PC-3 (cell line): ENCODE data around the gene ADGRG1. TPM values are rescaled to one million over a fixed set of nuclear protein-coding genes. Genes with fewer than 3 reads are reported as not detected.

Experiments
- ATAC-seq: fragments of 200-7000 bp; cut with Tn5 transposase; 2 replicates; pipeline ENCODE4 v1.9.1; 2020; ENCODE audit warnings: mild to moderate bottlenecking, moderate library complexity
- BruUV-seq: library from RNA; stranded (reverse); fragments of 400-500 nt; replicated peaks from 2 replicates; lab custom pipeline; 2021; lab: Mats Ljungman, UMichigan
- CTCF ChIA-PET: fragments of 300-600 bp; sonication (Branson Sonifier 250); formaldehyde crosslinking; loops from one replicate; lab custom pipeline; 2022; ENCODE audit warnings: antibody characterized with exemption; lab: Charles Lee
- POLR2A ChIA-PET: fragments of 300-600 bp; sonication (Branson Sonifier 250); formaldehyde crosslinking; loops from one replicate; lab custom pipeline; 2022; ENCODE audit warnings: antibody characterized with exemption; ENCODE audit not compliant: unreplicated experiment; lab: Charles Lee
- DNase-seq: peaks from one replicate; pipeline ENCODE4 v3.0.0-alpha.2; 2015
- H2AFZ ChIP-seq: fragments of 300-600 bp; sonication (generic); 2 replicates; pipeline ENCODE4 v1.6.0; 2016; ENCODE audit warnings: antibody characterized with exemption, low read length
- H3F3A ChIP-seq: fragments of 300-600 bp; sonication (generic); one replicate; pipeline ENCODE4 v1.6.0; 2017; ENCODE audit warnings: antibody characterized with exemption, low read length, control low read depth, mild to moderate bottlenecking; ENCODE audit not compliant: unreplicated experiment
- H3K27ac ChIP-seq: fragments of 300-600 bp; sonication (generic); 2 replicates; pipeline ENCODE4 v1.5.1; 2016; ENCODE audit warnings: mild to moderate bottlenecking, low read length
- H3K27me3 ChIP-seq: fragments of 300-600 bp; sonication (generic); 2 replicates; pipeline ENCODE4 v1.6.1; 2016; ENCODE audit warnings: low read length, mixed read lengths
- H3K36me3 ChIP-seq: fragments of 300-600 bp; sonication (generic); 2 replicates; pipeline ENCODE4 v1.6.1; 2016; ENCODE audit warnings: low read depth, mixed run types, low read length, mixed read lengths
- H3K4me1 ChIP-seq: fragments of 300-600 bp; sonication (generic); 2 replicates; pipeline ENCODE4 v1.5.1; 2016; ENCODE audit warnings: low read length; ENCODE audit not compliant: insufficient read depth
- H3K4me2 ChIP-seq: fragments of 300-600 bp; sonication (generic); 2 replicates; pipeline ENCODE4 v1.6.0; 2016; ENCODE audit warnings: low read length
- H3K4me3 ChIP-seq: fragments of 300-600 bp; sonication (generic); 2 replicates; pipeline ENCODE4 v1.5.1; 2016; ENCODE audit warnings: mild to moderate bottlenecking, low read length, mixed read lengths
- H3K79me2 ChIP-seq: fragments of 300-600 bp; sonication (generic); 2 replicates; pipeline ENCODE4 v1.6.1; 2017; ENCODE audit warnings: low read length, mixed read lengths
- H3K9ac ChIP-seq: fragments of 300-600 bp; sonication (generic); 2 replicates; pipeline ENCODE4 v1.6.0; 2016; ENCODE audit warnings: mild to moderate bottlenecking, low read length
- H3K9me2 ChIP-seq: fragments of 300-600 bp; sonication (generic); replicated peaks from 2 replicates; pipeline ENCODE4 v1.6.1; 2016; ENCODE audit warnings: mixed run types, low read length, mixed read lengths
- H3K9me3 ChIP-seq: fragments of 300-600 bp; sonication (generic); 2 replicates; pipeline ENCODE4 v1.6.1; 2016; ENCODE audit warnings: low read length, mixed read lengths
- H4K20me1 ChIP-seq: fragments of 300-600 bp; sonication (generic); 2 replicates; pipeline ENCODE4 v1.6.1; 2016; ENCODE audit warnings: low read length, mixed read lengths
- CTCF ChIP-seq: fragments of 300-600 bp; sonication (generic); conservative IDR thresholded peaks from 2 replicates; pipeline ENCODE4 v1.5.1; 2017; ENCODE audit warnings: antibody characterized with exemption, low read depth, mild to moderate bottlenecking, low read length
- EZH2 ChIP-seq: fragments of 300-600 bp; sonication (generic); IDR thresholded peaks from one replicate; pipeline ENCODE4 v1.6.1; 2017; ENCODE audit warnings: antibody characterized with exemption, mild to moderate bottlenecking, low read length; ENCODE audit not compliant: unreplicated experiment
- EZH2phosphoT487 ChIP-seq: fragments of 300-600 bp; sonication (generic); IDR thresholded peaks from 2 replicates; pipeline ENCODE4 v1.6.1; 2018; ENCODE audit warnings: mild to moderate bottlenecking, antibody characterized with exemption, low read length, borderline replicate concordance
- intact Hi-C: fragments of 100-400 bp; cut with micrococcal nuclease; formaldehyde crosslinking; loops from 2 replicates; pipeline ENCODE4 v1.9.0; 2023
- total RNA-seq: library from RNA; depleted of rRNA; stranded (reverse); fragments of >200 nt; gene quantifications from 2 replicates; pipeline ENCODE4 v1.2.3, GENCODE V29; 2014

The ADGRG1 gene
- total RNA-seq, 1 experiment from 2014 or later: 33.7 TPM

DNA sequence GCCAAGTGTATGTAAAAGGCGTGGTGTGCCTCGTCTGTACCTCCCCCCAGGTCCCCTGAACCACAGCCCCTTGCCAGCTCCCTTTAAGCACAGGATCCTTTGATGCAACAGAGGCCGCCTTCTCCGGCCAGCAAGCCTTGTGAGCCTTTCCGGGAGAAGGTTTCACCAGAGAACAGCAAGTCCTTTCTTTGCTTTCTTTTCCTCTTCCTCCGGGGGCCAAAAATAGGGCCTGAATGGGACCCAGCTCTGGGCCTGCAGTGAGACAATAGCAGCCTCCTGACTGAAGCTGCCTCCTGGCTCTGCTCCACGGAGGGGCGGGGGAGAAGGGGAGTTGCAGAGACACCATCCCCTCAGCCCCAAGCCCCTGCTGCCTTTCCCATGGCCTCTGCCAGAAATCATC, 9.0 kb downstream of the ADGRG1 start:
- Histone ChIP-seq H3K4me3 (no peak overlapping the region), H2AFZ (no peak overlapping the region), H3K79me2 (peaks cover 20% of the 10 kb centered on the region), H4K20me1 (no peaks in the 10 kb centered on the region), H3K27me3 (no peaks in the 10 kb centered on the region), H3K4me1 (peaks cover 40% of the 10 kb centered on the region), H3K9me2 (no peaks in the 10 kb centered on the region), H3F3A (no peaks in the 10 kb centered on the region), H3K36me3 (no peaks in the 10 kb centered on the region; the same call in 1 of the 2 replicates), H3K4me2 (no peak overlapping the region), H3K9me3 (no peaks in the 10 kb centered on the region), H3K27ac (no peak overlapping the region), H3K9ac (no peak overlapping the region)
- no peak for ATAC-seq
- POLR2A ChIA-PET: no interaction called here
- intact Hi-C loops: no loop called here
- TF ChIP-seq CTCF (no peak), EZH2 (no peak), EZH2phosphoT487 (no peak)
- DNase-seq: no peak
- BruUV-seq: no TSS peak
- CTCF ChIA-PET: no interaction called here

DNA sequence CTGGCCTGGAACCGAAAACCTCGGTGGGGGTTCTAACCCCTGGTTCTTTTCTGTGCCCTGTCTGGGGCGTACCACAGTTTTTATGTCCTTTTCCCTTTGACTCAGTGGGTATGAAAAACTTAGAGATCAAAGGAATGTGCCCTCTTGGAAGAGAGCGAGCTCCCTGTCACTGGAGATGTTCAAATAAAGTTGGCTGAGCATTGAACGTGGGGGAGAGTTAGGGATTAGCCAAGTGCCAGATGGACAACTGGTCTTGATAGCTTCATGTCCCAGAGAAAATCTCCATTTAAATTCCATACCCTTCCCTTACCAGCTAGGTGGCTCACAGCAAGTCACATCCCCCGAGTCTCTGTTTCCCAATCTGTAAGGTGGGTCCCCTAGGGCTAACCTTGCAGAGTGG, 9.5 kb downstream of the ADGRG1 start:
- BruUV-seq: no TSS peak
- intact Hi-C loops: no loop called here
- peaks cover 40% of the 10 kb centered on the region for H3K4me1 ChIP-seq
- ATAC-seq (no peak), DNase-seq (no peak)
- H2AFZ ChIP-seq: no peak overlapping the region
- no peak overlapping the region for H3K4me2 ChIP-seq
- no peaks in the 10 kb centered on the region; the same call in 1 of the 2 replicates for H3K36me3 ChIP-seq
- no peaks in the 10 kb centered on the region for H3F3A ChIP-seq
- no peaks in the 10 kb centered on the region for H3K9me3 ChIP-seq
- no peaks in the 10 kb centered on the region for H3K27me3 ChIP-seq
- ChIA-PET CTCF (interaction anchor here (0.5 kb wide), 1 partner anchor 47 kb away, joined by 3 read pairs; no protein-coding TSS in a partner anchor), POLR2A (interaction anchor here (0.9 kb wide), 1 partner anchor 10 kb away, joined by 5 read pairs; the partner anchor contains the start of gene ADGRG1)
- H3K79me2 ChIP-seq: peaks cover 14% of the 10 kb centered on the region; the same call in 1 of the 2 replicates
- H3K9me2 ChIP-seq: no peaks in the 10 kb centered on the region
- no peak overlapping the region for H3K4me3 ChIP-seq
- TF ChIP-seq EZH2 (no peak), CTCF (no peak), EZH2phosphoT487 (no peak)
- H4K20me1 ChIP-seq: no peaks in the 10 kb centered on the region
- no peak overlapping the region for H3K9ac ChIP-seq
- H3K27ac ChIP-seq: no peak overlapping the region

- peaks cover 40% of the 10 kb centered on the region for H3K4me1 ChIP-seq
Observed at GRCh38 chr16:57638381-57638780, 10.0 kb downstream of the ADGRG1 start.

More at GRCh38 chr16:57638381-57638780, 10.0 kb downstream of the ADGRG1 start:
- Histone ChIP-seq H3K4me3 (no peak overlapping the region), H3F3A (no peaks in the 10 kb centered on the region), H4K20me1 (no peaks in the 10 kb centered on the region), H3K27me3 (no peaks in the 10 kb centered on the region), H3K27ac (no peak overlapping the region), H3K9me2 (no peaks in the 10 kb centered on the region), H3K4me2 (no peak overlapping the region), H3K36me3 (no peaks in the 10 kb centered on the region; the same call in 1 of the 2 replicates), H3K79me2 (0 out of 2 replicates have a peak, but pooled peaks cover 10% of the 10 kb centered on the region), H3K9me3 (no peaks in the 10 kb centered on the region), H2AFZ (no peak overlapping the region), H3K9ac (no peak overlapping the region)
- ChIA-PET CTCF (interaction anchor here (0.5 kb wide), 1 partner anchor 47 kb away, joined by 3 read pairs; no protein-coding TSS in a partner anchor), POLR2A (interaction anchor here (0.9 kb wide), 1 partner anchor 10 kb away, joined by 5 read pairs; the partner anchor contains the start of gene ADGRG1)
- ATAC-seq: no peak
- DNase-seq: no peak
- intact Hi-C loops: no loop called here
- no TSS peak for BruUV-seq
- TF ChIP-seq EZH2 (no peak), CTCF (no peak), EZH2phosphoT487 (no peak)
